SK-N-SH treated with all-trans-retinoic acid at 6 μM for 48 hours (cell line): ENCODE results near the gene P2RX5.

Experiments
- ATAC-seq: fragments of 200-7000 bp; cut with Tn5 transposase; 3 replicates; pipeline ENCODE4 v1.9.1; 2020; ENCODE audit warnings: mild to moderate bottlenecking, moderate library complexity
- ARNTL ChIP-seq: fragments of 450-650 bp; formaldehyde crosslinking; IDR thresholded peaks from 2 replicates; pipeline ENCODE4 v1.5.0; 2020; ENCODE audit warnings: low read depth, mild to moderate bottlenecking, moderate library complexity, borderline replicate concordance
- CREB5 ChIP-seq: fragments of 250-450 bp; sonication (Bioruptor Pico); IDR thresholded peaks from 2 replicates; pipeline ENCODE4 v1.5.1; 2020; ENCODE audit warnings: low read depth, mild to moderate bottlenecking, moderate library complexity
- CSDC2 ChIP-seq: fragments of 250-450 bp; sonication (Bioruptor Pico); IDR thresholded peaks from 2 replicates; pipeline ENCODE4 v1.5.0; 2020; ENCODE audit warnings: mild to moderate bottlenecking, moderate library complexity
- ESRRG ChIP-seq: fragments of 250-450 bp; sonication (Bioruptor Pico); IDR thresholded peaks from 2 replicates; pipeline ENCODE4 v1.6.1; 2021; ENCODE audit warnings: mild to moderate bottlenecking
- ISL1 ChIP-seq: fragments of 250-450 bp; sonication (Bioruptor Pico); IDR thresholded peaks from 2 replicates; pipeline ENCODE4 v2.1.2; 2022; ENCODE audit warnings: mild to moderate bottlenecking, moderate library complexity
- OSR1 ChIP-seq: fragments of 250-450 bp; sonication (Bioruptor Pico); IDR thresholded peaks from 2 replicates; pipeline ENCODE4 v1.8.0; 2022; ENCODE audit warnings: moderate library complexity, mild to moderate bottlenecking, inconsistent platforms
- PATZ1 ChIP-seq: fragments of 250-450 bp; sonication (Bioruptor Pico); IDR thresholded peaks from 2 replicates; pipeline ENCODE4 v1.8.0; 2020; ENCODE audit warnings: mild to moderate bottlenecking, moderate library complexity, borderline replicate concordance
- POU6F1 ChIP-seq: fragments of 250-450 bp; sonication (Bioruptor Pico); IDR thresholded peaks from 2 replicates; pipeline ENCODE4 v1.8.0; 2021; ENCODE audit warnings: low read depth, mild to moderate bottlenecking, moderate library complexity, borderline replicate concordance
- PPARA ChIP-seq: fragments of 250-450 bp; sonication (Bioruptor Pico); IDR thresholded peaks from 2 replicates; pipeline ENCODE4 v1.5.0; 2020; ENCODE audit warnings: mild to moderate bottlenecking, borderline replicate concordance
- RARB ChIP-seq: fragments of 250-450 bp; sonication (Bioruptor Pico); IDR thresholded peaks from 2 replicates; pipeline ENCODE4 v1.8.0; 2021; ENCODE audit warnings: mild to moderate bottlenecking, moderate library complexity
- SNAI2 ChIP-seq: fragments of 250-450 bp; sonication (Bioruptor Pico); IDR thresholded peaks from 2 replicates; pipeline ENCODE4 v1.5.0; 2020; ENCODE audit warnings: mild to moderate bottlenecking, moderate library complexity
- TCF4 ChIP-seq: fragments of 250-450 bp; sonication (Bioruptor Pico); IDR thresholded peaks from 2 replicates; pipeline ENCODE4 v1.8.0; 2021; ENCODE audit warnings: mild to moderate bottlenecking, moderate library complexity, borderline replicate concordance
- TOX ChIP-seq: fragments of 250-450 bp; sonication (Bioruptor Pico); IDR thresholded peaks from 2 replicates; pipeline ENCODE4 v1.8.0; 2021; ENCODE audit warnings: mild to moderate bottlenecking, moderate library complexity, borderline replicate concordance
- TSHZ2 ChIP-seq: fragments of 250-450 bp; sonication (Bioruptor Pico); IDR thresholded peaks from 2 replicates; pipeline ENCODE4 v1.5.0; 2020; ENCODE audit warnings: mild to moderate bottlenecking, moderate library complexity
- ZC3H10 ChIP-seq: fragments of 250-450 bp; sonication (Bioruptor Pico); IDR thresholded peaks from 2 replicates; pipeline ENCODE4 v1.5.1; 2021; ENCODE audit warnings: mild to moderate bottlenecking, moderate library complexity
- ZFP3 ChIP-seq: fragments of 250-450 bp; sonication (Bioruptor Pico); IDR thresholded peaks from 2 replicates; pipeline ENCODE4 v1.5.0; 2020; ENCODE audit warnings: mild to moderate bottlenecking, moderate library complexity
- ZFP30 ChIP-seq: fragments of 450-650 bp; formaldehyde crosslinking; IDR thresholded peaks from 2 replicates; pipeline ENCODE4 v1.5.0; 2022; ENCODE audit warnings: mild to moderate bottlenecking, moderate library complexity
- ZNF565 ChIP-seq: fragments of 450-650 bp; formaldehyde crosslinking; conservative IDR thresholded peaks from 2 replicates; pipeline ENCODE4 v1.5.0; 2020; ENCODE audit warnings: low read depth, mild to moderate bottlenecking, moderate library complexity
- ZNF70 ChIP-seq: fragments of 450-650 bp; formaldehyde crosslinking; IDR thresholded peaks from 2 replicates; pipeline ENCODE4 v1.5.0; 2020; ENCODE audit warnings: mild to moderate bottlenecking, moderate library complexity
- ZNF8 ChIP-seq: fragments of 450-650 bp; formaldehyde crosslinking; IDR thresholded peaks from 2 replicates; pipeline ENCODE4 v1.5.0; 2020; ENCODE audit warnings: mild to moderate bottlenecking, moderate library complexity

The P2RX5 gene

GRCh38 chr17:3678821-3679530 is 17.0 kb downstream of the P2RX5 start (continued):
- TF ChIP-seq TSHZ2 (CRISPR knock-in tag) (no peak), CREB5 (CRISPR knock-in tag) (no peak), ISL1 (CRISPR knock-in tag) (no peak)
- TF ChIP-seq, all 23 proteins: peak for 0

- ATAC-seq, result peak; percentile 42
- TF ChIP-seq POU6F1 (CRISPR knock-in tag) (no peak), ZFP30 (CRISPR knock-in tag) (no peak)
Measured at GRCh38 chr17:3678095-3678820, 17.7 kb downstream of the P2RX5 start.

GRCh38 chr17:3675886-3676285 is 20.1 kb downstream of the P2RX5 start:
- no peak for TF ChIP-seq TCF4 (CRISPR knock-in tag)
- TF ChIP-seq ZNF70, result no peak
- no peak for TF ChIP-seq ARNTL
- TF ChIP-seq ISL1 (CRISPR knock-in tag), result no peak
- no peak for TF ChIP-seq ZC3H10 (CRISPR knock-in tag)
- TF ChIP-seq ZFP30 (CRISPR knock-in tag), result no peak
- TF ChIP-seq RARB, result no peak
- TF ChIP-seq TSHZ2 (CRISPR knock-in tag), result no peak
- no peak for TF ChIP-seq POU6F1 (CRISPR knock-in tag)
- TF ChIP-seq PPARA (CRISPR knock-in tag), result no peak
- TF ChIP-seq SNAI2, result no peak
- no peak for TF ChIP-seq ZNF565 (CRISPR knock-in tag)
- no peak for TF ChIP-seq ESRRG (CRISPR knock-in tag)
- no peak for TF ChIP-seq OSR1 (CRISPR knock-in tag)
- TF ChIP-seq TOX (CRISPR knock-in tag), result no peak
- no peak for TF ChIP-seq ZFP3
- no peak for TF ChIP-seq CREB5 (CRISPR knock-in tag)
- no peak for TF ChIP-seq CSDC2 (CRISPR knock-in tag)
- no peak for TF ChIP-seq ZNF8 (CRISPR knock-in tag)
- TF ChIP-seq PATZ1 (CRISPR knock-in tag), result no peak
- ATAC-seq, result no peak
